AG09319 (cell line): ENCODE data around the gene A2ML1.

ENCODE experiments used
- DNase-seq: peaks from one replicate; pipeline ENCODE4 v3.0.0-alpha.2; 2010; ENCODE audit warnings: low read depth; ENCODE audit errors: extremely low read depth
- CTCF ChIP-seq: IDR thresholded peaks from 2 replicates; pipeline ENCODE4 v1.5.1; 2011; ENCODE audit warnings: low read depth, mild to moderate bottlenecking, inconsistent platforms, low read length, moderate library complexity

Gene A2ML1

GRCh38 chr12:8870586-8870985, 48.2 kb downstream of the A2ML1 start:
- DNase-seq = no peak
- no peak for TF ChIP-seq CTCF

GRCh38 chr12:8871068-8871467, 48.6 kb downstream of the A2ML1 start:
- no peak for DNase-seq
- no peak for TF ChIP-seq CTCF

- TF ChIP-seq CTCF = no peak
- DNase-seq = no peak
These were observed 54.5 kb downstream of the A2ML1 start for GRCh38 chr12:8876887-8877286.

- TF ChIP-seq CTCF = no peak
- no peak for DNase-seq
These were observed 64.3 kb downstream of the A2ML1 start for GRCh38 chr12:8886502-8887284.

- TF ChIP-seq CTCF = no peak
- DNase-seq = no peak
These were observed 64.9 kb downstream of the A2ML1 start for GRCh38 chr12:8887285-8887715.

- TF ChIP-seq CTCF = peak; percentile 80
- DNase-seq = no peak
These were observed 68.1 kb downstream of the A2ML1 start for GRCh38 chr12:8890313-8891085.

- DNase-seq = no peak
- TF ChIP-seq CTCF = no peak
These were observed 69.6 kb downstream of the A2ML1 start for GRCh38 chr12:8891976-8892375.
